ENCODE measurements around the gene TICAM1. TPM values are rescaled to one million over a fixed set of nuclear protein-coding genes. Genes with fewer than 3 reads are reported as not detected.
"Not testable (repeated sequence)": the region's sequence is repeated elsewhere in the genome, so short reads cannot be mapped to it uniquely, and the experiment has no call there.

The TICAM1 gene
- total RNA-seq, 2 donors from 2014 or later = 14.0 to 27.2 TPM

DNA sequence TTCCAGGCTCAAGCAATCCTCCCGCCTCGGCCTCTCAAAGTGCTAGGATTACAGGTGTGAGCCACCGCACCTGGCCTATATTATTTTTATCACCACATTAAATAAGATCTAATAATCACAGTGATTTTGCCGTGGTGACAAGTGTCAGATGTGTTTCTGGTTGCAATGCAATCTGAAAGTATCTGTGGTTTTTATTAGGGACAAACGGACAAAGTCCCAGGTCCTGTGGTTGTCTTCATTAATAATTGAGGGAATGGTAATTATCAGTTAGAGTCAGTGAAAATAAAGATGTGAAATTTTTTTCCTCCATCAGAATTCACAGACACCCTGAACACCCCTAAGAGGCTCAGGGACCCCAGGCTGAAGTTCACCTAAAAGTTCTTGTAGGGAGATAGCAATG, 1.3 kb upstream of the TICAM1 start:
- Histone ChIP-seq H3K9me3 (no peaks in the 10 kb centered on the region), H3K4me3 (no peak overlapping the region), H3K36me3 (no peaks in the 10 kb centered on the region), H3K9ac (ENCODE audit: low read depth in 2 of 2, low read length in 2 of 2) (no peak overlapping the region), H3K27ac (no peak overlapping the region), H3K4me1 (peaks cover 6% of the 10 kb centered on the region), H3K27me3 (no peaks in the 10 kb centered on the region)
- intact Hi-C loops (cut with DNase I) = no loop called here
- TF ChIP-seq, protein P1, sequence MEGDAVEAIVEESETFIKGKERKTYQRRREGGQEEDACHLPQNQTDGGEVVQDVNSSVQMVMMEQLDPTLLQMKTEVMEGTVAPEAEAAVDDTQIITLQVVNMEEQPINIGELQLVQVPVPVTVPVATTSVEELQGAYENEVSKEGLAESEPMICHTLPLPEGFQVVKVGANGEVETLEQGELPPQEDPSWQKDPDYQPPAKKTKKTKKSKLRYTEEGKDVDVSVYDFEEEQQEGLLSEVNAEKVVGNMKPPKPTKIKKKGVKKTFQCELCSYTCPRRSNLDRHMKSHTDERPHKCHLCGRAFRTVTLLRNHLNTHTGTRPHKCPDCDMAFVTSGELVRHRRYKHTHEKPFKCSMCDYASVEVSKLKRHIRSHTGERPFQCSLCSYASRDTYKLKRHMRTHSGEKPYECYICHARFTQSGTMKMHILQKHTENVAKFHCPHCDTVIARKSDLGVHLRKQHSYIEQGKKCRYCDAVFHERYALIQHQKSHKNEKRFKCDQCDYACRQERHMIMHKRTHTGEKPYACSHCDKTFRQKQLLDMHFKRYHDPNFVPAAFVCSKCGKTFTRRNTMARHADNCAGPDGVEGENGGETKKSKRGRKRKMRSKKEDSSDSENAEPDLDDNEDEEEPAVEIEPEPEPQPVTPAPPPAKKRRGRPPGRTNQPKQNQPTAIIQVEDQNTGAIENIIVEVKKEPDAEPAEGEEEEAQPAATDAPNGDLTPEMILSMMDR (IDR thresholded peaks at IDR 0.05) = no peak
- no peak for DNase-seq

DNA sequence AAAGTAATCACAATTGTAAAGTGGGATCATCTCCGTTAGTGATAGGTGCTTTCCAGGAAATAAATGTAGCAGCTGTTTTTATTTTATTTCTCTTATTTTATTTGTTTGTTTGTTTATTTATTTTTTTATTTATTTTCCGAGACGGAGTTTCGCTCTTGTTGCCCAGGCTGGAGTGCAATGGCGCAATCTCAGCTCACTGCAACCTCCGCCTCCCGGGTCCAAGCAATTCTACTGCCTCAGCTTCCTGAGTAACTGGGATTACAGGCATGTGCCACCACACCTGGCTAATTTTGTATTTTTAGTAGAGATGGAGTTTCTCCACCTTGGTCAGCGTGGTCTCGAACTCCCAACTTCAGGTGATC, 448 bp upstream of the TICAM1 start:
- intact Hi-C loops (cut with DNase I); H3K36me3 ChIP-seq; DNase-seq; H3K4me1 ChIP-seq; H3K9me3 ChIP-seq; H3K27me3 ChIP-seq: not testable (repeated sequence)
- peak overlapping the region; percentile 89 to 94 for H3K9ac ChIP-seq (ENCODE audit: low read depth in 2 of 2, low read length in 2 of 2)
- H3K4me3 ChIP-seq = peak overlapping the region; percentile 74
- H3K27ac ChIP-seq = peak overlapping the region; percentile 88

DNA sequence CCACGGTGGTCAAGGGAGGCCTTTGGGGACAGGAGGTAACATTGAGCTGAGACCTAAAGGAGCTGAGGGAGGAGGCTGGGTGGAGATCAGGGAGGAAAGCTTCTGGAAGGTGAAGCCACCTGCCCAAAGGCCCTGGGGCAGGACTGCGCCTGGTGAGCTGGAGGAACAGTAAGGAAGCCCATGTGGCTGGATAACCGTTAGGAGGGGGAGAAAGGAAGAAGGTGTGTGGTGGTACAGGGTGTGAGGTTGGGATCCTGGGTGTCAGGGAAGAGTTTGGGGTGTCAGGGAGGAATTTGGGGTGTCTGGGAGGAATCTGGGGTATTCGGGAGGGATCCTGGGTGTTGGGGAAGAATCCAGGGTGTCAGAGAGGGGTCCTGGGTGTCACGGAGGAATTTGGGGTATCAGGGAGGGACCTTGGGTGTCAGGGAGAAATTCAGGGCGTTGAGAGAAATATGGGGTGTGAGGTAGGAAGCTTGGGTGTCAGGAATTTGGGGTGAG, 695 bp downstream of the TICAM1 start:
- H3K36me3 ChIP-seq = no peaks in the 10 kb centered on the region
- intact Hi-C loops (cut with DNase I) = no loop called here
- no peaks in the 10 kb centered on the region for H3K9me3 ChIP-seq
- no peaks in the 10 kb centered on the region for H3K27me3 ChIP-seq
- peak overlapping the region; percentile 89 to 94 for H3K9ac ChIP-seq (ENCODE audit: low read depth in 2 of 2, low read length in 2 of 2)
- TF ChIP-seq, protein P1 (IDR thresholded peaks at IDR 0.05) = no peak
- peak overlapping the region; percentile 88 for H3K27ac ChIP-seq
- peak overlapping the region; percentile 74 for H3K4me3 ChIP-seq
- peaks cover 6% of the 10 kb centered on the region for H3K4me1 ChIP-seq
- DNase-seq = peak; percentile 45

DNA sequence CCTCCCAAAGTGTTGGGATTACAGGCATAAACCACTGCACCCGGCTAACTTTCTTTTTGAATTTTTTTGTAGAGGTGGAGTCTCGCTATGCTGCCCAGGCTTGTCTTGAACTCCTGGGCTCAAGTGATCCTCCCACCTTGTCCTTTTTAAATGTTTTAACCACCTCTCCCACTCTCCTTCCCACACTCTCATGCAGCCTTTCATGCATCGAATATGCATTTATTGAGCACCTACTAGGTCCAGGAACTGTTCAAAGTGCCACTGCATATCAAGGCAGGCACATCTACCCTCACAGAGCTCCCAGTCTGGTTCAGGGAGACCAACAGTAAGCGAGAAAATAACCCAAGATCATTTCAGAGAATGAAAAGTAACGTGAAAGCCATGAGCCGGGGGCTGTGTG, 1.2 kb downstream of the TICAM1 start:
- DNase-seq = no peak
- Histone ChIP-seq H3K4me1 (peaks cover 6% of the 10 kb centered on the region), H3K27me3 (no peaks in the 10 kb centered on the region), H3K36me3 (no peaks in the 10 kb centered on the region), H3K9me3 (no peaks in the 10 kb centered on the region), H3K27ac (peak overlapping the region; percentile 88), H3K4me3 (peak overlapping the region; percentile 74), H3K9ac (ENCODE audit: low read depth in 2 of 2, low read length in 2 of 2) (peak overlapping the region; percentile 89 to 94)
- TF ChIP-seq, protein P1 (IDR thresholded peaks at IDR 0.05) = no peak
- intact Hi-C loops (cut with DNase I) = no loop called here

DNA sequence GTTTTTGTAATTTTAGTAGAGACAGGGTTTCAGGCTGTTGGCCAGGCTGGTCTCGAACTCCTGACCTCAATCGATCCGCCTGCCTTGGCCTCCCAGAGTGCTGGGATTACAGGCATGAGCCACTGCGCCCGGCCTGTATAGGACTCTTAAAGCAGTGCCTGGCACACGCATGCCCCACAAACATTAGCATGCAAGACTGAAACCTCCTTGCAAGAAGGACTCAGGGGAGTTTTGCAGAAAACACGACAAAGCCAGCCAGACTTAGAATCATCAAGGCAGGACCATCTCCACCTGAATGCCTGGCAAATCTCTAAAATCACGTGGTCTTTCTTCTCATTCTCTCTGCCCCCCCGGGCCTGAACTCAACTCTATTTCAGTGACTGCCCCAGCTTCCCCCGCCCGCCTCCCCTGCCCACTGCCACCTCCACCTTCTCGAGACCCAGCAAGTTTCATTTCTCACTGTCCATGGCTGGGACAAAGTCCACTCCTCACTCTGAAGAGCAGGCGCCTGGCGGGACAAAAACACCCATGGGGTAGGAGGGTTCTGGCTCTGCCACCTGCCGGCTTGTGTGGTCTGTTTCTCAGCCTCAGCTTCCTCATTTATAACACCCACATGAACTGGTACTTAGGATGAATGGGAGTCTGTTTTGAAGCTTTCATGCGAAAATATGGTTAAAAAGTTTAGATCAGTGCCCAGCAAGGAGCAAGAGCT, 2.4 kb downstream of the TICAM1 start:
- DNase-seq = peak; percentile 67
- Histone ChIP-seq H3K4me1 (peaks cover 6% of the 10 kb centered on the region), H3K27me3 (no peaks in the 10 kb centered on the region), H3K4me3 (peak overlapping the region; percentile 74), H3K9me3 (no peaks in the 10 kb centered on the region), H3K9ac (ENCODE audit: low read depth in 2 of 2, low read length in 2 of 2) (no peak overlapping the region), H3K27ac (no peak overlapping the region), H3K36me3 (no peaks in the 10 kb centered on the region)
- intact Hi-C loops (cut with DNase I) = no loop called here
- TF ChIP-seq, protein P1 (IDR thresholded peaks at IDR 0.05) = no peak

DNA sequence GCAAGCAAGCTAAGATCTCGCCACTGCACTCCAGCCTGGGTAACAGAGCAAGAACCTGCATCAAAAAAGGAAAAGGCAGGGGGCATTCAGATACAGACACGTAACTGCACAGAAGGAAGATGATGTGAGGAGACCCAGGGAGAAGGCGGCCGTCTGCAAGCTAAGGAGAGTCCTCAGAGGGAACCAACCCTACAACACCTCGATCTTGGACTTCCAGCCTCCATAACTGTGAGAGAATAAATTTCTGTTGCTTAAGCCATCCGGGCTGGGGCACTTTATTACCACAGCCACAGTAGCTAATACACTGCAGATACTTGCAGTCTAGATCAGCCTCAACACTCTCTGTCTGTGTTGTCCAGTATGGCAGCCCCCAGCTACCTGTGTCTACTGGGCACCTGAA, 7.9 kb downstream of the TICAM1 start:
- TF ChIP-seq, protein P1 (IDR thresholded peaks at IDR 0.05) = no peak
- DNase-seq = no peak
- Histone ChIP-seq H3K36me3 (no peaks in the 10 kb centered on the region), H3K27me3 (no peaks in the 10 kb centered on the region), H3K4me1 (no peaks in the 10 kb centered on the region), H3K4me3 (no peak overlapping the region), H3K27ac (no peak overlapping the region), H3K9ac (ENCODE audit: low read depth in 2 of 2, low read length in 2 of 2) (no peak overlapping the region), H3K9me3 (no peaks in the 10 kb centered on the region)
- intact Hi-C loops (cut with DNase I) = no loop called here

DNA sequence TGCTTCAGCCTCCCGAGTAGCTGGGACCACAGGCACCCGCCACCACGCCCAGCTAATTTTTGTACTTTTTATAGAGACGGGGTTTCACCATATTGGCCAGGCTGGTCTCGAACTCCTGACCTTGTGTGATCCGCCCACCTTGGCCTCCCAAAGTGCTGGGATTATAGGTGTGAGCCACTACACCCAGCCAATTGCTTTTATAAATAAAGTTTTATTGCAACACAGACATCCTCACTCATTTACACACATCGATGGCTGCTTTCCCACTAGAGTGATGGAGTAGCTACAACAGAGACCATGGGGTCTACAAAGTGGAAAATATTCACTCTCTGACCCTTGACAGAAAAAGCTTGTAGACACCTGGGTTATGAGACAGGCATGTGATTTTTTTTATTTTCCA, 9.2 kb downstream of the TICAM1 start:
- H3K27ac ChIP-seq; H3K36me3 ChIP-seq; intact Hi-C loops (cut with DNase I); H3K9me3 ChIP-seq; H3K9ac ChIP-seq (ENCODE audit: low read depth in 2 of 2, low read length in 2 of 2); H3K27me3 ChIP-seq; H3K4me1 ChIP-seq; H3K4me3 ChIP-seq; DNase-seq: not testable (repeated sequence)

Data from colonic mucosa (tissue), 4 donors.